ENCODE data around the gene ADAMTS2.

ADAMTS2 gene

DNA sequence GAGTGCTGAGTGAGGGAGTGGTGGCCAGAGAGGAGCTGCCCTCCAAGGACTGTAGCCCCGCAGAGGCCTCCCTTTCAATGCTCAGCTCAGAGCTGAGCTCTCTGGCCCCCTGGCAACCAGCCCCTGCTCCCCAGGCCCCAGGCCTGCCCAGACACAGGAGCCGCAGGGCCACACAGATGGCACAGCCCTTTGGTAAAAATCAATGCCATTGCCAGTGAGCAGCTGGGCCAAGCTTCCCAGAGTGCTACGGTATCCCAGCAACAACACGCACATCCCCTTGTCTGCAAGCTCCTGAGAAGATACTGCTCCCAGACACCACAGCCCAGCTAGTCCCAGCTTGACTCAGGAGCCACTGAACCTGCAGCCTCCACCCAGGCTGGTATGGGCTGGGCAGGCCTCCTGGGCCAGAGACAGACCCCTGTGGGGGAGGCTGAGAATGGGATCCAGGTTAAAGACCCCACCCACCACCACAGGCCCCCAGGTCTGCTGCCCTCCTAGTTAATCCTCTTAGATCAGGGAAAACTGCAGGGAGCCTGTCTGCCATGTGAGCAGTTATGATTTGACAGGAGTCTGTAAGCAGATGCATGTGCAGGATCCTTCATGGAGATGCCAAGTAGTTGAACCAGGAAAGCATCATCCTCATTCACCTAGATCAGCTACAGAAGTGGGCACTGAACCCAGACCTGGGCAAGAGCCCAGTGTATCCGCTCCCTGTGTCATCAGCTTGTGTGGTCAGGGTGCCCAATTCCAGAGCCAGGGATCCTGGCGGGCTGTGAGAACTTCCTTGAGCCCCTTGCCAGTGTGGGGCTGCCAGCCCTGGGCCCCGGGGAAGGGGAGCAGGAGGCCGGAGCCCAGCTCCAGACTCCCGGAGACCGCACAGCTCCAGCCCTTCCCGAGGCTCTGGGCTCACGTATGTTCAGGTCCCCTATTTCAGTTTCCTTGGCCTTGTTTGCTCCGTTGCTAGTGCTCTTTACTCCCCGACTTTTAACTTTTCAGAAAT lies 26.7 kb upstream of the ADAMTS2 start:
- no peak for DNase-seq

DNA sequence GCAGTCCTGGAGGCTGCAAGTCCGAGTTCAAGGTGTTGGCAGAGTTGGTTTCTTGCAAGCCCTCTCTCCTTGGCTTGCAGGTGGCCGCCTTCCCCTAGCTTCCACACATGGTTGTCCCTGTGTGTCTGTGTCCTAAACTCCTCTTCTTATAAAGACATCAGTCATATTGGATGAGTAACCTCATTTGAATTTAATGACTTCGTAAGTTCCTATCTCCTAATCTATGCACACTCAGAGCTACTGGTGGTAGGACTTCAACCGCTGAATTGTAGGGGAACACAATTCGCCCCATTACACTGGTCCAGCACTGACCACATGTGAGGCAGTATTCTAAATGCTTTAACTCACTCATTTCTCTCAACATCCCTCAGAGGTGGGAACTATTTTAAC lies 25.9 kb upstream of the ADAMTS2 start:
- DNase-seq, result no peak

GRCh38 chr5:179370490-179371120 lies 25.3 kb upstream of the ADAMTS2 start:
- DNase-seq, result no peak

DNA sequence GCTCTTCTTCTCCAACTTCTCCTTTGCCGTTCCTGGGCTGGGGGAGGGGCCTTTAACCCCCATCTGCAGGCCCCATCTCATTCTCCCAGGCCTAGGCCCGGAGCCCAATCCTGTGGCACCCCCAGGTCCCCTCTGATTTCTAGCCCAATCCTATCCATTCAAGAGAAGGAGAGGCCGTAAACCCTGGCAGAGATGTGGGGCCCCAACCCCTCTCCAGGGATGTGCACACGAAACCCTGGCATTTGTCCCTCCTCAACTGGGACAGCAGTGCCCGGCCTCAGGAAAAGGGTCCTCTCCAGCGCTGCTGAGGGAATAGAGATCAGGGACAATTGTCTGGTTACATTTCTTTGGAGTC lies 24.2 kb upstream of the ADAMTS2 start:
- no peak for DNase-seq

GRCh38 chr5:179368806-179369529 lies 23.7 kb upstream of the ADAMTS2 start:
- no peak for DNase-seq

DNA sequence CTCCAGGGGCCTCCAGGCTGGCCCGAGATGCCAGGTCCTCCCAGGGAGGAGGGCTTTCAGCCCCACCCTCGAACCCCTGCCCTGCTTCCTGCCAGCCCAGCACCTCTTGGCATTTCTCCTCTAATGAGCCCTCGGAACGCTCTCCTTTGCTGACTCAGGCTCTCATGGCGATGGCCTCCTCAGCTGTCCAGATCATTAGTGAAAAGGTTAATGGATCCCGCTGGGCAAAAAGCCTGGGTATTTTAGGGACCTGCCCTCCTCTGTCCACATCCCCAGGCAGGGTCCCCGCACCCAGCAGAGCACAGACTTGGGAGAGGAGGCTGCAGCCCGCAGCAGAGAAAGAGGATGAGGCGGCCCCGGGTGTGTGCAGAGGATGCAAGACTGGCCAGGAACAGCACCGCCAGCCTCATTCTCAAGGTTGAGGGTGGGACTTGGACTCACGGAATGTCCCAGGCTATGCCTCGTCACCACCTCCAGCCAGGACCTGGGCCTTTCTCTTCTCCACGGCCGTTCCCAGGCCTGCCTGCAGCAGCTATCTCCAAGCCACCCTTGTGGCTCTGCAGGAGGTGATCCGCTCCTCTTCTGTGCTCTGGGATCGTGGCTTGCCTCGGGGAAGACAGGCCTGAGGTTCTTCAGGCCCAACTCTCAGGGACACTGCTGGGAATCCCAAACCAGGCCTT lies 23.0 kb upstream of the ADAMTS2 start:
- no peak for DNase-seq

GRCh38 chr5:179367491-179367890 lies 22.2 kb upstream of the ADAMTS2 start:
- no peak for DNase-seq

GRCh38 chr5:179362355-179362754 lies 17.1 kb upstream of the ADAMTS2 start:
- no peak for DNase-seq

DNA sequence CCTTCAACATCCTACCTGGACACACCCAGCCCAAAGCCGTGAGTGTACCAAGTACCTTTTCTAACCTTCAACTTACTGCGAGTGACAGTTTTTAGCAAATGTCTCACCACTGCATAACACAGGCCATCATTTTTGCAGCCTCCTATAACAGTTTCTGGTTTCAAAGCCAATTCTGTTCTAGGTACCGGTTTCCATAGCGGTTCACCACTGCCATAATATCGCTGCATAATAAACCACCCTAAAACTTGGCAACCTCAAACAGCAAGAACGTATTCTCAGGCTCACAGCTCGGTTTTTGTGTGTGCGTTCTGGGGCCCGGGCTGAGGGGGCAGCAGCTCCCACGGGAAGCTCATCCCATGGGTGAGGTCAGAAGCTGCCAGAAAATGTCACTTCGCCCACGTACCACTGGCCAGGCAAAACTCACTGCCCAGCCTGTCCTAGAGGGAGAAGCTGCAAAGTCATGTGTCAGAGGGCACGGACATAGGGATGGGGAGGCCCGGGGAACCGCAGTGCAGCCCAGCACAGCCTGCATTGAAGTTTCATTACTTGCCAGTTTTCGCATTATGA lies 15.9 kb upstream of the ADAMTS2 start:
- DNase-seq, result no peak

GRCh38 chr5:179357031-179357430 lies 11.8 kb upstream of the ADAMTS2 start:
- DNase-seq, result no peak

- no peak for DNase-seq
Measured at GRCh38 chr5:179355976-179356974, 11.0 kb upstream of the ADAMTS2 start.

GRCh38 chr5:179354305-179354882 lies 9.1 kb upstream of the ADAMTS2 start:
- DNase-seq, result no peak

DNA sequence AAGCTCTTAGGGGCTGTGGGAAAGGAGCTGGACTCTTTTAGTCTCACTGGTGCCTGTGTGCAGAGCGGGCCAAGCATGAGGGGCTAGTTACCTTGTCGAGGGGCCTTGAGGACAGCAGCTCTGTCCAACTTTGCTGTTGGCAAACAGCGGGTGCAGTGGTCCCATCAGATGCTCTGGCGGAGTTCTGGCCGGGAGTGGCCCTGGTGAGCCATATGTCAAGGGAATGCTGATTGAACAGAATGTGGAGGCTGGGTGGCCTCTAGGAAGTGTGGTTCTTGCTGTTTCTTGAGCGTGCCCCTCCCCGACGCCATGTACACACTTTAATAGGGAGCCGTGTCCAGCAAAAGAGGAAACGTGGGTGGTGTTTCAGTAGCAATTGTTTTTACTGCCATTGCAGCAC lies 3.6 kb upstream of the ADAMTS2 start:
- no peak for DNase-seq

- no peak for DNase-seq
Measured at GRCh38 chr5:179348011-179348530, 2.8 kb upstream of the ADAMTS2 start.

GRCh38 chr5:179347581-179347980 lies 2.3 kb upstream of the ADAMTS2 start:
- no peak for DNase-seq

DNA sequence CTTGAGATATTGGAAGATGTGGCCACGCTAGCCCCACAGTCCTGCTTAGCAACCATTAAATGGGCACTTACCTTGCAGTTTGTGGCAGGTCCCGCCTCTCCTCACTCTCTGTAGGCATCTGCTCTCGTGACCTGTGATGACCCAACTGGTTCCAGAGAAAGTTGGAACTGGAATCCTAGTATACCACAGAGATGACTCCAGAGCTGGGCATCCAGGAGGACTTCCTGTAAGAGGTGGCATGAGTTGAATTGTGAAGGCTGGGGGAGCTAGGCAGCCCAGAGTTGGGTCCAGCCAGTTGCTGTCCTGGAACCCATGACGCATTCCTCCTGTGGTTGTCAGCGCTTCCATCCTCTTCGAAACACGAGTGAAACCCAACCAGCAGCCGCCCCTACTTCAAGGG lies 1.6 kb upstream of the ADAMTS2 start:
- DNase-seq, result no peak

DNA sequence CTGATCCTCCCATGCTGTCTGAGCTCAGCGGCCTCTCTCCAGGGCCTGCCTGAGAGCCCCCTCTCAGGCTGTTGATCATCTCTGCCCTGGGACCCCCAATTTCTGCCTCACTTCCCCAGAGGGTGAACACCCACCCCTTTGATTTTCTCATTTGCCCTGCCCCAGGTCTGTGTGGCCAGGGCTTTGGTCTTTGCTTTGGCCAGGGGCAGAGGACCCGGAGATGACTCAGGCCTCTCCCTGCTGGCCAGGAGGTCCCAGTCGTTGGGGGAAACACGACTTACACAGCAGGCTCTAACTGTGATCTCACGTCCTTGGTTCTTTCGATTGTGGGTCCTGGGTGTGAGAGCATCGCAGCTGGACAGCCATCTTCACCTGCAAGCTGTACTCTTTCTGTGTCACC lies 1.1 kb upstream of the ADAMTS2 start:
- DNase-seq, result no peak

GRCh38 chr5:179345183-179345432 lies 153 bp downstream of the ADAMTS2 start:
- no peak for DNase-seq

- no peak for DNase-seq
Measured at GRCh38 chr5:179344431-179345182, 654 bp downstream of the ADAMTS2 start.

- no peak for DNase-seq
Measured at GRCh38 chr5:179343719-179344430, 1.4 kb downstream of the ADAMTS2 start.
